KMS-11 (cell line): Measurements from ENCODE around the gene UNC119B.

Experiments used
- H2AFZ ChIP-seq: fragments of 200-600 bp; sonication (generic); 2 replicates; pipeline ENCODE4 v1.6.1; 2016; ENCODE audit warnings: antibody characterized with exemption, mixed run types, low read depth
- H3K27ac ChIP-seq: fragments of 200-600 bp; sonication (generic); 2 replicates; pipeline ENCODE4 v1.6.1; 2016; ENCODE audit warnings: mild to moderate bottlenecking, mixed run types
- H3K27me3 ChIP-seq: fragments of 200-600 bp; sonication (generic); 2 replicates; pipeline ENCODE4 v1.6.1; 2017; ENCODE audit warnings: mild to moderate bottlenecking, low read depth, mixed run types, moderate library complexity; ENCODE audit not compliant: insufficient read depth
- H3K36me3 ChIP-seq: fragments of 200-600 bp; sonication (generic); 2 replicates; pipeline ENCODE4 v1.6.1; 2017; ENCODE audit warnings: mild to moderate bottlenecking, mixed run types; ENCODE audit not compliant: insufficient read depth
- H3K4me1 ChIP-seq: fragments of 200-600 bp; sonication (generic); 2 replicates; pipeline ENCODE4 v1.6.1; 2016; ENCODE audit warnings: mild to moderate bottlenecking, low read depth, mixed run types; ENCODE audit not compliant: poor library complexity, severe bottlenecking
- H3K4me2 ChIP-seq: fragments of 200-600 bp; sonication (generic); 2 replicates; pipeline ENCODE4 v1.7.0; 2016; ENCODE audit warnings: mild to moderate bottlenecking, mixed run types
- H3K4me3 ChIP-seq: fragments of 200-600 bp; sonication (generic); IDR thresholded peaks from 2 replicates; pipeline ENCODE4 v1.6.1; 2017; ENCODE audit warnings: low read depth, low read length, mixed read lengths; ENCODE audit not compliant: insufficient read depth
- H3K79me2 ChIP-seq: fragments of 200-600 bp; sonication (generic); 2 replicates; pipeline ENCODE4 v1.6.1; 2016; ENCODE audit warnings: low read depth, mixed run types; ENCODE audit not compliant: insufficient read depth
- H3K9ac ChIP-seq: fragments of 200-600 bp; sonication (generic); 2 replicates; pipeline ENCODE4 v1.6.1; 2016; ENCODE audit warnings: mild to moderate bottlenecking, mixed run types
- H4K20me1 ChIP-seq: fragments of 200-600 bp; sonication (generic); 2 replicates; pipeline ENCODE4 v1.6.1; 2016; ENCODE audit warnings: mild to moderate bottlenecking, mixed run types; ENCODE audit not compliant: insufficient read depth
- CTCF ChIP-seq: fragments of 200-600 bp; sonication (generic); conservative IDR thresholded peaks from 2 replicates; pipeline ENCODE4 v1.6.1; 2017; ENCODE audit warnings: low read depth, mild to moderate bottlenecking, antibody characterized with exemption, low read length, moderate library complexity, mixed read lengths

Gene UNC119B

DNA sequence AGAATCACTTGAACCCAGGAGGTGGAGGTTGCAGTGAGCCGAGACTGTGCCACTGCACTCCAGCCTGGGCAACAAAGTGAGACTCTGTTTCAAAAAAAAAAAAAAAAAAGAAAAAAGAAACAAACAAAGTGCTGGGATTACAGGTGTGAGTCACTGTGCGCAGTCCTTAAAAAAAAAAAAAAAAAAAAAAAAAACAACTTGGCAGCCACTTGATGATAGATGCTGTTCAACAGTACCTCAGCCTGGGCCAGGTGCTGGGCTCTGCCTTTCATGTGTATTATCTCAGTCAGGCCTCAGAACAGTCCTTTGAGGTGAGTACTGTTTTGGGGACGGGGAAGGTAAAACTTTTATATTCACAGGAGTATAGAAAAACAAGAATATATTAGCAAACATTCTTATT is 24.9 kb downstream of the UNC119B start:
- H3K4me1 ChIP-seq: no peaks in the 10 kb centered on the region
- H3K36me3 ChIP-seq: no peaks in the 10 kb centered on the region
- H2AFZ ChIP-seq: no peak overlapping the region
- no peaks in the 10 kb centered on the region for H4K20me1 ChIP-seq
- no peak overlapping the region for H3K27ac ChIP-seq
- TF ChIP-seq CTCF: no peak
- no peaks in the 10 kb centered on the region for H3K79me2 ChIP-seq
- no peaks in the 10 kb centered on the region for H3K27me3 ChIP-seq
- H3K9ac ChIP-seq: no peak overlapping the region
- no peak overlapping the region for H3K4me2 ChIP-seq
- H3K4me3 ChIP-seq: no peak overlapping the region

DNA sequence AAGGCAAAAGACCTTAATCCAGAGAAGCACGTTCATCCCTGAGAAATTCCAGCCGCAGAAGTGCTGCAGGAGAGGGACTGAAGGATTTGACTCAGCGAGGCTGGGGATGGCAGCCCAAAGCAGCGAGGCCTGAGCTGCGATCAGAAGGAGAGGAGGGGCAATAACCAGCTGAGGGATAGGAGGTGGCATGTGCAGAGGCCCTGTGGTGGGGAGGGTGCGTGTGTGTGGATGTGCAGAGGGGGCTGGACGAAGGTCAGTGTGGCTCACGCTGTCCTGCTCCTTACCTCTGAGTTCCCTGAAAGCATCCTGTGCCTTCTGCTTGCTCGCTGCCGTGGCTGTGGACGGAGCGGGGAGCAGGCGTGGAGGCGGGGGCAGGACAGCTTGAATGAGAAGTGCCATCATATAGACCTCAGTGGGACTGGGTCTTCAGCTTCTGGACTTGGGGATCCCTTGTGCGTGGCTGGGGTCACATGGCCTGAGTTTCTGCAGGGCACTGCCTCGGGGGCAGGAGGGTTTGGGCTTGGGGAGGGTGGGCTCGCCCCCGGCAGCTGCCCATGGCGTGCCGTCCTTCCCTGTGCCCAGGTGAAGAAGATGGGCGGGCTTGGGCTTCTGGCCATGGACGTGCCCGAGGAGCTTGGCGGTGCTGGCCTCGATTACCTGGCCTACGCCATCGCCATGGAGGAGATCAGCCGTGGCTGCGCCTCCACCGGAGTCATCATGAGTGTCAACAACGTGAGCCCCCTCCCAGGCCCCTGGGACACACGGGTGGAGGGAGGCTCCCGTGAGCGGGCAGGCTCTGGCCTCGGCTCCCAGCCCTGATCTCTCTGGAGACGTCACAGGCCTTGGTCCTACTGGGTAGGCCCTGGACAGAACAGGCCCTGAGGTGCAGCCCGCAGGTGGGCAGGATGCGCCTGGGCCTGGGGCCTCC is 26.4 kb downstream of the UNC119B start:
- H3K27me3 ChIP-seq: no peaks in the 10 kb centered on the region
- H4K20me1 ChIP-seq: no peaks in the 10 kb centered on the region
- no peak overlapping the region for H3K9ac ChIP-seq
- no peaks in the 10 kb centered on the region for H3K36me3 ChIP-seq
- H3K27ac ChIP-seq: no peak overlapping the region
- H3K79me2 ChIP-seq: no peaks in the 10 kb centered on the region
- H3K4me1 ChIP-seq: no peaks in the 10 kb centered on the region
- TF ChIP-seq CTCF: no peak
- H3K4me3 ChIP-seq: no peak overlapping the region
- H3K4me2 ChIP-seq: no peak overlapping the region
- H2AFZ ChIP-seq: no peak overlapping the region

- TF ChIP-seq CTCF: 0 out of 2 replicates have a peak, but pooled peaks have one; percentile 16
- Histone ChIP-seq H3K4me1 (no peaks in the 10 kb centered on the region), H3K4me3 (no peak overlapping the region), H3K36me3 (no peaks in the 10 kb centered on the region), H3K27ac (no peak overlapping the region), H4K20me1 (no peaks in the 10 kb centered on the region), H3K79me2 (no peaks in the 10 kb centered on the region), H3K27me3 (no peaks in the 10 kb centered on the region), H3K9ac (no peak overlapping the region), H2AFZ (no peak overlapping the region), H3K4me2 (no peak overlapping the region)
Measured at GRCh38 chr12:120737557-120738251, 27.4 kb downstream of the UNC119B start.

- Histone ChIP-seq H3K27ac (no peak overlapping the region), H3K36me3 (no peaks in the 10 kb centered on the region), H3K27me3 (no peaks in the 10 kb centered on the region), H3K79me2 (no peaks in the 10 kb centered on the region), H3K4me1 (no peaks in the 10 kb centered on the region), H2AFZ (no peak overlapping the region), H3K9ac (no peak overlapping the region), H4K20me1 (no peaks in the 10 kb centered on the region), H3K4me3 (no peak overlapping the region), H3K4me2 (no peak overlapping the region)
- TF ChIP-seq CTCF: 0 out of 2 replicates have a peak, but pooled peaks have one; percentile 0
Measured at GRCh38 chr12:120738252-120739030, 28.2 kb downstream of the UNC119B start.
